ENCODE measurements around the gene LCN10. TPM values are rescaled to one million over a fixed set of nuclear protein-coding genes. Genes with fewer than 3 reads are reported as not detected.

Gene LCN10
- total RNA-seq, 1 donor from 2014 or later, result not detected

DNA sequence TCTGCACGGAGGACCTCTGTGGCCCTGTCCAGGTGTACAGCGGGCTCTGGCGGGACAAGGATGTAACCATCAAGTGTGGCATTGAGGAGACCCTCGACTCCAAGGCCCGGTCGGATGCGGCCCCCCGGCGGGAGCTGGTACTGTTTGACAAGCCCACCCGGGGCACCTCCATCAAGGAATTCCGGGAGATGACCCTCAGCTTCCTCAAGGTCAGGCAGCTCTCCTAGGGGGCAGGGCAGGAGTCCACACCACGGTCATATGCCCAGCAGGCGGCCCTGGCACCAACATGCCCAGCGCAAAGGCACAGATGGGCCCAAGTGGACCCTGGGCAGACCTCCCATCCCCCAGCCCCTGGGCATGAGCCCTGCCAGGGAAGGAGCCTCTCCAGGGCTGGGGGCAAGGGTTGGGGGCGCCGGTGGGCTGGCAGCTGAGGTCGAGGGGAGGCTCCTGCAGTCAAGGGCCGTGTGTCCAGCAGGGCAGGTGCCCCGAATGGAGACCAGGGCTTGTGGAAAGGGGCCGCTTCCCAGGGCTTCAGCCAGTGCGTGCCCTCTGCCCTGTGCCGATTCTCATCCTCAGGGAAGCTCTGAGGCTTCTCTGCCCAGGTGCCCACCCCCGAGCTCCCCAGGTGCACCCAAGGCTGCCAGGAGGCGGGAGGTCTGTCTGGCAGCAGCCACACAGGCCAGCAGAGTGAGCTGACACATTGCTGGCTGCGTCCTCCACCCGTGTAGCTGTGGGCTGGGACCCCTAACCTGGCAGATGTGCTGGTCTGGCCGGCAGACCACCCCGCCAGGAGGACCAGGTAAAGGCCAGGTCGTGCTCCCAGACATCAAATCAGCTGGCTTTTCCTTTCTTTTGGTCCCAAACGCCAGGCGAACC is 20.4 kb downstream of the LCN10 start:
- Mint-ChIP-seq H3K36me3 (ENCODE audit: low read depth) (peaks cover 21% of the 10 kb centered on the region), H3K4me3 (ENCODE audit: unreplicated experiment) (no peak overlapping the region), H3K9me3 (ENCODE audit: low read depth) (no peaks in the 10 kb centered on the region), H3K4me1 (ENCODE audit: low read depth) (peaks cover 38% of the 10 kb centered on the region), H3K27ac (ENCODE audit: unreplicated experiment) (no peak overlapping the region), H3K27me3 (ENCODE audit: low read depth) (no peaks in the 10 kb centered on the region)
- peak; percentile 94 for DNase-seq (ENCODE audit: low spot score)
- TF ChIP-seq, protein P1, sequence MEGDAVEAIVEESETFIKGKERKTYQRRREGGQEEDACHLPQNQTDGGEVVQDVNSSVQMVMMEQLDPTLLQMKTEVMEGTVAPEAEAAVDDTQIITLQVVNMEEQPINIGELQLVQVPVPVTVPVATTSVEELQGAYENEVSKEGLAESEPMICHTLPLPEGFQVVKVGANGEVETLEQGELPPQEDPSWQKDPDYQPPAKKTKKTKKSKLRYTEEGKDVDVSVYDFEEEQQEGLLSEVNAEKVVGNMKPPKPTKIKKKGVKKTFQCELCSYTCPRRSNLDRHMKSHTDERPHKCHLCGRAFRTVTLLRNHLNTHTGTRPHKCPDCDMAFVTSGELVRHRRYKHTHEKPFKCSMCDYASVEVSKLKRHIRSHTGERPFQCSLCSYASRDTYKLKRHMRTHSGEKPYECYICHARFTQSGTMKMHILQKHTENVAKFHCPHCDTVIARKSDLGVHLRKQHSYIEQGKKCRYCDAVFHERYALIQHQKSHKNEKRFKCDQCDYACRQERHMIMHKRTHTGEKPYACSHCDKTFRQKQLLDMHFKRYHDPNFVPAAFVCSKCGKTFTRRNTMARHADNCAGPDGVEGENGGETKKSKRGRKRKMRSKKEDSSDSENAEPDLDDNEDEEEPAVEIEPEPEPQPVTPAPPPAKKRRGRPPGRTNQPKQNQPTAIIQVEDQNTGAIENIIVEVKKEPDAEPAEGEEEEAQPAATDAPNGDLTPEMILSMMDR (IDR thresholded peaks at IDR 0.05), result no peak

DNA sequence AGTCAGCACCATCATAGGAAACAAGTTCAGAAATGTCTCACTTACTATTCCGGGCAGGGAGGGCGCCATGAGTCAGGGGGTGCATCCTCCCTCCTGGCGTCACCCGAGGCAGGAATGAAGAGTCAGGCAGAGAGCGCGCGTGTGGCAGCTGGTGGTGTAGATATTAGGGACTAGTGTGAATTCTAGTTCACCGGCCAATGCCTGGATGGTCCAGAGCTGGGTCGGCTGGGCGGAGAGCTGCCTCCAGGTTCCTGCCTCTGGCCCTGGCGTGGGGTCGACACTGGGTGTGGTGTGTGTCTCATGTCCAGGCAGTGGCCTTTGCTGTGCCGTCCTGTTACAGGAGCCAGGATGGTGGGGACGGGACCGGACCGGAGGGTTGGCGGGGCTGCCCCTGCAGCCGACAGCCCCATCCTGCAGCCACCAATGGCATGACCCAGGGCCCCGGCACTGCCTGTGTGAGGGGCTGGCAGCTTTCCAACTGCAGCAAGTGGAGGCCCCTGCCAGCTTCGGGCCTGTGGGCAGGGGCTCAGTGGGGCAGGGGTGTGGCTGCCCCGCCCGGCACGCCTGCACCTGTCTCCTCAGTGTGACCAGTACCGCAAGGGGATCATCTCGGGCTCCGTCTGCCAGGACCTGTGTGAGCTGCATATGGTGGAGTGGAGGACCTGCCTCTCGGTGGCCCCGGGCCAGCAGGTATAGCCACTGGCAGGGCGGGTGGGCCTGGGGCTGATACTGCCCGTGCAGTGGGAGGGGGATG is 21.2 kb downstream of the LCN10 start:
- peaks cover 17% of the 10 kb centered on the region for H3K36me3 Mint-ChIP-seq (ENCODE audit: low read depth)
- H3K27me3 Mint-ChIP-seq (ENCODE audit: low read depth), result no peaks in the 10 kb centered on the region
- TF ChIP-seq, protein P1 (IDR thresholded peaks at IDR 0.05), result no peak
- H3K9me3 Mint-ChIP-seq (ENCODE audit: low read depth), result no peaks in the 10 kb centered on the region
- peaks cover 30% of the 10 kb centered on the region for H3K4me1 Mint-ChIP-seq (ENCODE audit: low read depth)
- H3K27ac Mint-ChIP-seq (ENCODE audit: unreplicated experiment), result peak overlapping the region; percentile 49
- no peak overlapping the region for H3K4me3 Mint-ChIP-seq (ENCODE audit: unreplicated experiment)
- DNase-seq (ENCODE audit: low spot score), result peak; percentile 92

DNA sequence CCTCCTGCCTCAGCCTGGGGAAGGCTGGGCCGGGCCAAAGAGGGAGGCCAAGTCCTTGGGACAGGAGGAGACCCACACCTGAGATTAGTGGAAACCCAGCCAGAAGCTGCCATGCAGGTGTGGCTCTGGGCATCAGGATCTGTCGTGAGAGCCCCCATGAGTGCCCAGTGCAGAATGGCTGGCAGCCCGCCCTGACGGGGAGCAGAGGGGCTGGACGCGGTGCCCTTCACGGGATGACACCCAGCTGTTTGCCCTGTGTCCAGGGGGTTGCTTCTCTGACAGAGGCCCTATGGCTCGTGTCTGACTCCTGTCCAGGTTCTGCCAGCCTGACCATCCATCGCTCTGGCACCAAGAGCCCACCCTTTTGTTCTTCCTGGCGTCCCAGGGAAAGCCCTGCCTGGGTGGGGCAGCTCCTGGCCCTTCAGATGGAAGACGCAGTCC is 21.8 kb downstream of the LCN10 start:
- Mint-ChIP-seq H3K9me3 (ENCODE audit: low read depth) (no peaks in the 10 kb centered on the region), H3K27ac (ENCODE audit: unreplicated experiment) (no peak overlapping the region), H3K36me3 (ENCODE audit: low read depth) (peaks cover 13% of the 10 kb centered on the region), H3K4me1 (ENCODE audit: low read depth) (peaks cover 24% of the 10 kb centered on the region), H3K27me3 (ENCODE audit: low read depth) (no peaks in the 10 kb centered on the region), H3K4me3 (ENCODE audit: unreplicated experiment) (no peak overlapping the region)
- no peak for DNase-seq (ENCODE audit: low spot score)
- TF ChIP-seq, protein P1 (IDR thresholded peaks at IDR 0.05), result no peak

DNA sequence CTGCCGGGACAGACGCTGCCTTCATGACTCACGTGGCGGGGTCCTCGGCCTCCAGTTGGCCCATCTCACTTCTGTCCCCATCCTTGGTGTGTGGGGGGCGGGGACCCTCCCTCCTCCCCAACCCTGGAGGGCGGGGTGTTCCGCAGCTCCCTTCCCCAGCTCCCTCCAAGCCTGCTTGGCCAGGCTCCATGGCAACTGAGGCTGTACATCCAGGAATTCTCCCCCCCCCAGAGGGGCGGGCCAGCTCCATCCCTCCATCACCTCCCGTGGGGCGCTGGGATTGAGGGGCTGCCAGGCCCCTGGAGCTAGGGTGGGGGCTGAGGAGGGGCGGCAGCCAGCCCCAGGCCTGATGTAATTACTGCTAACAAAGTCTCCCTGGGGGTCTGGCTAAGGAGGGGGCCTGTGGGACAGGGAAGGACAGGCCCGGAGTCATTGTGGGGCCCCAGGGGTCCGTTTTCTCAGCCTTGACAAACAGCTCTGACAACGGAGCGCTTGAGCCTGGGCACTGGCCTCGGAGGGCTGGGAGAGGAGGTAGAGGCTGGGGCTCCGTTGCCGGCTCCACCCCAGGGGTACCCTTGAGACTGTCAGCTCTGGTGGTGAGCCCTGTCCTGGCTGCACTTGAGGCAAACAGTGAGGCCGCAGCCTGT is 22.4 kb downstream of the LCN10 start:
- no peaks in the 10 kb centered on the region for H3K9me3 Mint-ChIP-seq (ENCODE audit: low read depth)
- H3K4me3 Mint-ChIP-seq (ENCODE audit: unreplicated experiment), result no peak overlapping the region
- peak overlapping the region; percentile 29 for H3K27ac Mint-ChIP-seq (ENCODE audit: unreplicated experiment)
- peaks cover 18% of the 10 kb centered on the region for H3K4me1 Mint-ChIP-seq (ENCODE audit: low read depth)
- H3K27me3 Mint-ChIP-seq (ENCODE audit: low read depth), result no peaks in the 10 kb centered on the region
- TF ChIP-seq, protein P1 (IDR thresholded peaks at IDR 0.05), result no peak
- peaks cover 11% of the 10 kb centered on the region for H3K36me3 Mint-ChIP-seq (ENCODE audit: low read depth)
- peak; percentile 87 for DNase-seq (ENCODE audit: low spot score)

Measured in chondrocyte (in vitro differentiated cells).